Amniotic epithelial cell (primary cell): ENCODE results near the gene BRPF3.
A peak's percentile ranks its signal among the peaks of the same experiment; 100 is the strongest.

Experiments used
- DNase-seq: peaks from one replicate; pipeline ENCODE4 v3.0.0-alpha.2; 2010; ENCODE audit warnings: low read depth

BRPF3 gene

GRCh38 chr6:36268478-36269275, 72.1 kb downstream of the BRPF3 start:
- DNase-seq = peak; percentile 64

DNA sequence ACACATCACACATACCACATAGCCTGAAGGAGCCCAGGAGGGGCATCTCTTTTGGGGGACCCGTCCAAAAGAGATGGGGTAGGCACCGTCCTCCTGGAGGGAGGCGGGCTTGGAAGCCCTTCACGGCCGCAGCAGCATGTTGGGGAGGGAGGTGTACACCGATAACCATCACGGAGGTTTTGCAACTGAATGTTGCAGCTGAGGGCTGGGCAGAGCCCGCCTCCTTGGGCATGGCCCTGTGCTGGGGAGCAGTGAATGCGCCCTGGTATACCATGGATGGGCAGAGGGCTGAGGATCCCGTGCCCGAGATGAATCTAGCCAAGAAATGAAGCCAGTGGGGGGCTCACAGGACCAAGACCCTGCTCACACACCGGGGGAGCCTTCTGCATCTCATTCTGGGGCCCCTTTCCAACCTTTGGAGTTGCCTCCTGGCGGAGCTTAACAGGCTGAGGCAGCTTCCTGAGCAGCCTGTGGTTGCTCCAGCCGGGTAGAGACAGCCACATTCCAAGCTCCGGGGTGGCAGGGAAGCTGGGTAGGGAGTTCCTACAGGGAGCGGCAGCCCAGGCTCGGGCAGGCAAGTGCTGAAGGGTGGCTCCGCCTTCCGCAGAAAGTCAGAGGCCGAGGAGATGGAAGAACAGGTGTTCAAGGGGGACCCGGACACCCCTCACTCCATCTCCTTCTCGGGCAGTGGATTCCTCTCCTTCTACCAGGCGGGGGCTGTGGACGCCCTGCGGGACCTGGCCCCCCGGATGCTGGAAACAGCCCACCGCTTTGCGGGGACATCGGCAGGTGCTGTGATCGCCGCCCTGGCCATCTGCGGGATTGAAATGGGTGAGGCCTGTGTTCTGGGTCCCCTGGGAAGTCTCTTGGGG, 73.5 kb downstream of the BRPF3 start, which contains the start of gene PNPLA1:
Gene PNPLA1 (plus strand): TSS at position 227 of the 872 bp plus-strand sequence. CDS start 400 bp downstream, at position 627.
- DNase-seq = no peak

GRCh38 chr6:36272234-36272633, 75.7 kb downstream of the BRPF3 start:
- DNase-seq = no peak

DNA sequence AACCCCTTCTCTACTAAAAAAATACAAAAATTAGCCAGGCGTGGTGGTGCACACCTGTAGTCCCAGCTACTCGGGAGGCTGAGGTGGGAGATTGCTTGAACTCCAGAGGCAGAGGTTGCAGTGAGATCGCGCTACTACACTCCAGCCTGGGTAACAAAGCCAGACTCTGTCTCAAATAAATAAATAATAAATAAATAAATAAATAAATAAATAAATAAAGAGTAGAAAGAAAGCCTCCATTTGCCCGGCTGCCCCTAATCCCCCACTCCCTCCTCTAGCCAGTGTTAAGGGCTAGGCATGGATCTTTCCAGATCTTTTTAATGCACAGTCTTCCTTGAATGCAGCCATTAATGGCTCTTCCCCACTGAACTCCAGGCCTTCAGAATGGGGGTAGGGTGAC, 76.5 kb downstream of the BRPF3 start:
- no peak for DNase-seq

- no peak for DNase-seq
Measured at GRCh38 chr6:36273802-36274514, 77.4 kb downstream of the BRPF3 start.

GRCh38 chr6:36276581-36277536, 80.3 kb downstream of the BRPF3 start:
- no peak for DNase-seq

DNA sequence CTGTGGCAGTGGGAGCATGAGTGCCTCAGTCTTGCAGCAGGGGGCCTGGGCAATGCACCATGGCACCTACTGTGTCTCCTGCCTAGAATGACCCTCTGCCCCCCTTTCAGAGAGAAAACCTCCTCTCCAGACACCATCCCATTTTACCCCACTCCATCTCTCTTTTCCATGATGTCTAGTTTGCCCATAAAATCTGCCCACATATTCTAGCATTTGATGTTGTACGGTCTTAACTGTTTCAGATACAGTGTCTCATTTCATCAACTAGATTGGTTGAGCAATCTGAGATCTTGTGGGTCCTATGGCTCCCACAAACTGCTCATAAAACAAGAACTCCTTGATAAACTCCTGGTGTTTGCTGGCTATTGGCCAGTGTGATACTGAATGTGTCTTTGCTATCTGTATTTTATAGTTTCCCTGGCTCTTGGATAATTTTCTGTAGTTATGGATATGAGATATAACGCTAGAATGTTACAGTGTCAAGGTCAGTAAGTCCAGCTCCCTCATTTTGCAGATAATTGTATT, 81.5 kb downstream of the BRPF3 start:
- DNase-seq = peak; percentile 51

DNA sequence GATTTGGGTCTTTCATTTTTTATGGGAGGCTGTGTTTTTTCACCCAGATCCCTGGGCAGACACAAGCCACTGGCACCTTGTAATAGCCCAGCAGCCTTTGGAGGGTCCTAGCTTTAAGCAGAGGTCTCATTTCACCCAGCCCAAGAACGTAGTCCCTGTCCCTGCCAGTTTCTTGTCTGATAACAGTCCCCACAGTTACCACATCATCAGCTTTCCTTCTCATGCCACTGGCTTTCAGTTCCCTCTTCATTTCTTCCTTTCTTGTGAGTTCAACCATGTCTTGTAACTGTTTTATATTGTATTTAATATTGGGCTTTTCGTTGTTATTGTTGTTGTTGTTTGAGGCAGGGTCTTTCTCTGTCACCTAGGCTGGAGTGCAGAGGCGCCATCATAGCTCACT, 83.9 kb downstream of the BRPF3 start:
- no peak for DNase-seq

DNA sequence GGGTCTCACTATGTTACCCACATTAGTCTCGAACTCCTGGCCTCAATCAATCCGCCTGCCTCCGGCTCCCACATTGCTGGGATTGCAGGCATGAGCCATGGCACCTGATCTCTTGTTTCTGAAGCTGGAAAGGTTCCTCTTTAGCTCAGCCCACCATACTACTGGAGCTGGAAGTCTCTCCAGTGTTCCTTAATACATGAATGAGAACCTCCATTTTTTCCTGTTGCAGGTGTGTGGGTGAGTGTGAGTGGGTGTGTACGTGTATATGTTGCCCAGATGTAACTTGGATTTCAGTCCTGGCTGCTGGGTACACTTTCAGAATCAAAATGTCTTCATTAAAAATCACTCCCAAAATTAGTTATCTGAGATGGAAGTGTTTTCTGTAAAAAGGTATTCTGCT, 84.4 kb downstream of the BRPF3 start:
- no peak for DNase-seq
